Thoracic aorta (tissue), 2 donors: ENCODE results near the gene CROCC. TPM values are rescaled to one million over a fixed set of nuclear protein-coding genes. Genes with fewer than 3 reads are reported as not detected.

Source experiments
- ATAC-seq: fragments of 150-250 bp; one replicate; pipeline ENCODE4 v1.8.0; 2017; ENCODE audit warnings: low read depth; ENCODE audit not compliant: insufficient number of reproducible peaks, low FRiP score
- DNase-seq: peaks from one replicate; pipeline ENCODE4 v3.0.0-alpha.2; 2020; ENCODE audit warnings: low spot score
- H3K27ac ChIP-seq, 2 donors: fragments of 200-600 bp; sonication (generic); 1 replicate in 1 of 2; 2 replicates in 1 of 2; pipeline ENCODE4 v1.5.1; 2016; ENCODE audit warnings: mild to moderate bottlenecking in 2 of 2, moderate library complexity in 2 of 2
- H3K27me3 ChIP-seq: fragments of 200-600 bp; sonication (generic); replicated peaks from 2 replicates; pipeline ENCODE4 v1.6.0; 2016; ENCODE audit warnings: mild to moderate bottlenecking; ENCODE audit not compliant: insufficient read depth
- H3K36me3 ChIP-seq: fragments of 200-600 bp; sonication (generic); one replicate; pipeline ENCODE4 v1.5.1; 2016
- H3K4me1 ChIP-seq, 2 donors: fragments of 200-600 bp; sonication (generic); 1 replicate in 1 of 2; 2 replicates in 1 of 2; pipeline versions ENCODE4 v1.5.1 to v1.6.0; 2016; ENCODE audit warnings: low read depth in 2 of 2, mild to moderate bottlenecking in 1 of 2; ENCODE audit not compliant: control insufficient read depth in 1 of 2
- H3K4me3 ChIP-seq: fragments of 200-600 bp; sonication (generic); 2 replicates; pipeline ENCODE4 v1.5.1; 2016; ENCODE audit warnings: mild to moderate bottlenecking
- H3K9me3 ChIP-seq: fragments of 200-600 bp; sonication (generic); 2 replicates; pipeline ENCODE4 v1.5.1; 2016
- total RNA-seq, 2 donors: library from RNA; depleted of rRNA; stranded (reverse); fragments of >200 nt; gene quantifications; one replicate each; pipeline versions ENCODE4 v1.1.0 to v1.2.3, GENCODE V29; 2016
- TF ChIP-seq, protein P1 (sequence below): fragments of 200-600 bp; sonication (generic); IDR thresholded peaks from one replicate; pipeline ENCODE4 v1.5.1; 2019; ENCODE audit warnings: antibody characterized with exemption

Gene CROCC
- total RNA-seq, 2 donors from 2014 or later: 49.7 to 56.2 TPM

- Histone ChIP-seq H3K36me3 (peaks cover 51% of the 10 kb centered on the region), H3K27me3 (no peaks in the 10 kb centered on the region), H3K27ac (no peak overlapping the region), H3K4me1 (no peaks in the 10 kb centered on the region), H3K4me3 (no peak overlapping the region), H3K9me3 (no peaks in the 10 kb centered on the region)
- DNase-seq (no peak), ATAC-seq (no peak)
- TF ChIP-seq, protein P1, sequence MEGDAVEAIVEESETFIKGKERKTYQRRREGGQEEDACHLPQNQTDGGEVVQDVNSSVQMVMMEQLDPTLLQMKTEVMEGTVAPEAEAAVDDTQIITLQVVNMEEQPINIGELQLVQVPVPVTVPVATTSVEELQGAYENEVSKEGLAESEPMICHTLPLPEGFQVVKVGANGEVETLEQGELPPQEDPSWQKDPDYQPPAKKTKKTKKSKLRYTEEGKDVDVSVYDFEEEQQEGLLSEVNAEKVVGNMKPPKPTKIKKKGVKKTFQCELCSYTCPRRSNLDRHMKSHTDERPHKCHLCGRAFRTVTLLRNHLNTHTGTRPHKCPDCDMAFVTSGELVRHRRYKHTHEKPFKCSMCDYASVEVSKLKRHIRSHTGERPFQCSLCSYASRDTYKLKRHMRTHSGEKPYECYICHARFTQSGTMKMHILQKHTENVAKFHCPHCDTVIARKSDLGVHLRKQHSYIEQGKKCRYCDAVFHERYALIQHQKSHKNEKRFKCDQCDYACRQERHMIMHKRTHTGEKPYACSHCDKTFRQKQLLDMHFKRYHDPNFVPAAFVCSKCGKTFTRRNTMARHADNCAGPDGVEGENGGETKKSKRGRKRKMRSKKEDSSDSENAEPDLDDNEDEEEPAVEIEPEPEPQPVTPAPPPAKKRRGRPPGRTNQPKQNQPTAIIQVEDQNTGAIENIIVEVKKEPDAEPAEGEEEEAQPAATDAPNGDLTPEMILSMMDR: no peak
Observed at GRCh38 chr1:17001760-17002523, 80.2 kb downstream of the CROCC start.

- no peak overlapping the region for H3K4me3 ChIP-seq
- no peak for ATAC-seq
- DNase-seq: no peak
- H3K9me3 ChIP-seq: no peaks in the 10 kb centered on the region
- TF ChIP-seq, protein P1: no peak
- no peaks in the 10 kb centered on the region for H3K4me1 ChIP-seq
- no peak overlapping the region for H3K27ac ChIP-seq
- H3K36me3 ChIP-seq: peaks cover 47% of the 10 kb centered on the region
- H3K27me3 ChIP-seq: no peaks in the 10 kb centered on the region
Observed at GRCh38 chr1:17002524-17002902, 80.8 kb downstream of the CROCC start.

GRCh38 chr1:17004466-17005364 is 83.0 kb downstream of the CROCC start:
- Histone ChIP-seq H3K27ac (no peak overlapping the region), H3K36me3 (peaks cover 47% of the 10 kb centered on the region), H3K27me3 (no peaks in the 10 kb centered on the region), H3K4me1 (peaks cover 0 to 4% of the 10 kb centered on the region in 2 donors), H3K9me3 (no peaks in the 10 kb centered on the region), H3K4me3 (no peak overlapping the region)
- TF ChIP-seq, protein P1: no peak
- ATAC-seq: no peak
- DNase-seq: no peak

GRCh38 chr1:17005365-17005740 is 83.6 kb downstream of the CROCC start:
- no peak for ATAC-seq
- peaks cover 47% of the 10 kb centered on the region for H3K36me3 ChIP-seq
- TF ChIP-seq, protein P1: no peak
- no peaks in the 10 kb centered on the region for H3K27me3 ChIP-seq
- no peak overlapping the region for H3K4me3 ChIP-seq
- H3K27ac ChIP-seq: no peak overlapping the region
- DNase-seq: no peak
- H3K9me3 ChIP-seq: no peaks in the 10 kb centered on the region
- peaks cover 3 to 10% of the 10 kb centered on the region in 2 donors for H3K4me1 ChIP-seq

- Histone ChIP-seq H3K27me3 (no peaks in the 10 kb centered on the region), H3K27ac (no peak overlapping the region), H3K9me3 (no peaks in the 10 kb centered on the region), H3K36me3 (peaks cover 35% of the 10 kb centered on the region), H3K4me1 (peaks cover 12 to 23% of the 10 kb centered on the region in 2 donors), H3K4me3 (no peak overlapping the region)
- TF ChIP-seq, protein P1: no peak
- ATAC-seq (no peak), DNase-seq (no peak)
Observed at GRCh38 chr1:17007121-17007520, 85.4 kb downstream of the CROCC start.
